Left kidney (tissue), 2 donors: ENCODE results near the gene HNRNPK. TPM values are rescaled to one million over a fixed set of nuclear protein-coding genes. Genes with fewer than 3 reads are reported as not detected.

ENCODE experiments used
- DNase-seq: peaks from one replicate; pipeline ENCODE4 v3.0.0-alpha.2; 2013
- polyA plus RNA-seq: library from polyadenylated mRNA; unstranded; fragments of 120-200 nt; gene quantifications from one replicate; pipeline ENCODE4 v1.2.1, GENCODE V29; 2013; ENCODE audit not compliant: insufficient read length

The HNRNPK gene
- polyA plus RNA-seq, 1 donor, result 1,020 TPM

GRCh38 chr9:83934569-83935275 is 45.3 kb downstream of the HNRNPK start:
- no peak for DNase-seq

- no peak for DNase-seq
Observed at GRCh38 chr9:83933790-83934189, 46.2 kb downstream of the HNRNPK start.

- no peak for DNase-seq
Observed at GRCh38 chr9:83932851-83933250, 47.2 kb downstream of the HNRNPK start.

GRCh38 chr9:83932011-83932410 is 48.0 kb downstream of the HNRNPK start:
- DNase-seq, result no peak

GRCh38 chr9:83930881-83931280 is 49.1 kb downstream of the HNRNPK start:
- DNase-seq, result no peak

GRCh38 chr9:83927591-83927990 is 52.4 kb downstream of the HNRNPK start:
- no peak for DNase-seq

GRCh38 chr9:83920927-83921707 is 58.9 kb downstream of the HNRNPK start, which contains the start of gene KIF27:
Gene KIF27 (minus strand): TSS chr9:83921432. CDS start chr9:83915591, 5,841 bp downstream.
- peak; percentile 97 for DNase-seq

GRCh38 chr9:83920469-83920926 is 59.5 kb downstream of the HNRNPK start:
- DNase-seq, result peak; percentile 79

- DNase-seq, result no peak
Observed at GRCh38 chr9:83919111-83919510, 60.9 kb downstream of the HNRNPK start.

Other genes starting within 250 kb of the HNRNPK start
- gene GKAP1, start 162.4 kb downstream of the HNRNPK start, polyA plus RNA-seq, result 24.7 TPM
- 27.4 TPM for gene KIF27, start 58.8 kb downstream of the HNRNPK start, polyA plus RNA-seq
- 26.8 TPM for gene RMI1, start 590 bp upstream of the HNRNPK start, polyA plus RNA-seq